Fibroblast of lung (primary cell): ENCODE measurements around the gene AGPAT4.

Experiments
- CTCF ChIP-seq, 2 donors: IDR thresholded peaks in 1 of 2; conservative IDR thresholded peaks in 1 of 2; 1 replicate in 1 of 2; 2 replicates in 1 of 2; pipeline ENCODE4 v1.5.1; 2011 to 2012; ENCODE audit warnings: low read length in 2 of 2, control low read depth in 1 of 2, inconsistent platforms in 1 of 2, low read depth in 1 of 2, mild to moderate bottlenecking in 1 of 2
- EZH2 ChIP-seq: IDR thresholded peaks from 2 replicates; pipeline ENCODE4 v1.5.1; 2012; ENCODE audit warnings: low read length, control low read depth, mild to moderate bottlenecking; ENCODE audit errors: missing control alignments

GRCh38 chr6:161166176-161166575 lies 107.7 kb downstream of the AGPAT4 start:
- no peak for TF ChIP-seq CTCF (conservative IDR thresholded peaks at IDR 0.05 in 1 of 2, IDR thresholded peaks at IDR 0.05 in 1 of 2; ENCODE audit: low read depth in 1 of 2, low read length in 2 of 2)
- TF ChIP-seq EZH2, result no peak
